ENCODE data around the gene KCTD2. TPM values are rescaled to one million over a fixed set of nuclear protein-coding genes. Genes with fewer than 3 reads are reported as not detected.
A peak's percentile ranks its signal among the peaks of the same experiment; 100 is the strongest.

KCTD2 gene
- total and polyA plus RNA-seq, 2 of the 13 experiments (the other 11 are each of a cell fraction or from before 2014, with no cell fraction given) = 28.3 to 32.6 TPM

- peak; percentile 61; the same call in 1 of the 2 replicates for TF ChIP-seq PRDM4 (CRISPR knock-in tag; IDR thresholded peaks at IDR 0.05; ENCODE audit: borderline replicate concordance)
- TF ChIP-seq ZC3H4 (CRISPR knock-in tag; IDR thresholded peaks at IDR 0.05; ENCODE audit: borderline replicate concordance) = peak; percentile 49; the same call in 1 of the 2 replicates
- TF ChIP-seq THAP7 (CRISPR knock-in tag; IDR thresholded peaks at IDR 0.05) = 0 out of 2 replicates have a peak, but pooled peaks have one; percentile 53
- no peak for TF ChIP-seq KDM5A (IDR thresholded peaks at IDR 0.05; ENCODE audit: borderline replicate concordance, low read length)
- TF ChIP-seq ZNF737 (CRISPR knock-in tag; IDR thresholded peaks at IDR 0.05; ENCODE audit: borderline replicate concordance) = peak; percentile 44; the same call in 1 of the 2 replicates
- TF ChIP-seq BCL3 (CRISPR knock-in tag; IDR thresholded peaks at IDR 0.05) = no peak; the same call in none of the 2 replicates
- 0 out of 2 replicates have a peak, but pooled peaks have one; percentile 53 for TF ChIP-seq HHEX (CRISPR knock-in tag; IDR thresholded peaks at IDR 0.05)
- no peak; the same call in 1 of the 2 replicates for TF ChIP-seq ZNF33A (CRISPR knock-in tag; IDR thresholded peaks at IDR 0.05; ENCODE audit: borderline replicate concordance)
- TF ChIP-seq CENPX (CRISPR knock-in tag; IDR thresholded peaks at IDR 0.05) = no peak
- peak; percentile 16; the same call in 1 of the 2 replicates for TF ChIP-seq ATF5 (CRISPR knock-in tag; IDR thresholded peaks at IDR 0.05; ENCODE audit: low read depth)
- TF ChIP-seq FOXO1 (CRISPR knock-in tag; IDR thresholded peaks at IDR 0.05) = peak; percentile 85
- no peak for TF ChIP-seq SMARCC2 (IDR thresholded peaks at IDR 0.05)
- TF ChIP-seq KLF15 (CRISPR knock-in tag; IDR thresholded peaks at IDR 0.05; ENCODE audit: borderline replicate concordance) = peak; percentile 93; the same call in 1 of the 2 replicates
- no peak for TF ChIP-seq ZGPAT (CRISPR knock-in tag; IDR thresholded peaks at IDR 0.05)
- peak; percentile 85 for TF ChIP-seq SMAD1 (CRISPR knock-in tag; IDR thresholded peaks at IDR 0.05; ENCODE audit: borderline replicate concordance, low read depth)
- no peak for TF ChIP-seq KMT2A (CRISPR knock-in tag; IDR thresholded peaks at IDR 0.05)
- 0 out of 2 replicates have a peak, but pooled peaks have one; percentile 14 for TF ChIP-seq ZSCAN20 (CRISPR knock-in tag; IDR thresholded peaks at IDR 0.05; ENCODE audit: borderline replicate concordance)
- no peak for TF ChIP-seq USF2 (IDR thresholded peaks at IDR 0.05; ENCODE audit: low read depth, low read length)
- peak; percentile 33; the same call in 1 of the 2 replicates for TF ChIP-seq USF2 (CRISPR knock-in tag; IDR thresholded peaks at IDR 0.05; ENCODE audit: borderline replicate concordance)
Observed at GRCh38 chr17:75034236-75034908, 12.7 kb upstream of the KCTD2 start (continued).

Measured in HepG2 (cell line).